SKM-1 treated with dmso at 0.1 percent for 144 hours (cell line): ENCODE measurements around the gene ARHGAP26.

Experiments
- DNase-seq: peaks from one replicate; lab custom pipeline; 2025; ENCODE audit not compliant: unreplicated experiment; lab: John Stamatoyannopoulos, UW

Gene ARHGAP26, protein sequence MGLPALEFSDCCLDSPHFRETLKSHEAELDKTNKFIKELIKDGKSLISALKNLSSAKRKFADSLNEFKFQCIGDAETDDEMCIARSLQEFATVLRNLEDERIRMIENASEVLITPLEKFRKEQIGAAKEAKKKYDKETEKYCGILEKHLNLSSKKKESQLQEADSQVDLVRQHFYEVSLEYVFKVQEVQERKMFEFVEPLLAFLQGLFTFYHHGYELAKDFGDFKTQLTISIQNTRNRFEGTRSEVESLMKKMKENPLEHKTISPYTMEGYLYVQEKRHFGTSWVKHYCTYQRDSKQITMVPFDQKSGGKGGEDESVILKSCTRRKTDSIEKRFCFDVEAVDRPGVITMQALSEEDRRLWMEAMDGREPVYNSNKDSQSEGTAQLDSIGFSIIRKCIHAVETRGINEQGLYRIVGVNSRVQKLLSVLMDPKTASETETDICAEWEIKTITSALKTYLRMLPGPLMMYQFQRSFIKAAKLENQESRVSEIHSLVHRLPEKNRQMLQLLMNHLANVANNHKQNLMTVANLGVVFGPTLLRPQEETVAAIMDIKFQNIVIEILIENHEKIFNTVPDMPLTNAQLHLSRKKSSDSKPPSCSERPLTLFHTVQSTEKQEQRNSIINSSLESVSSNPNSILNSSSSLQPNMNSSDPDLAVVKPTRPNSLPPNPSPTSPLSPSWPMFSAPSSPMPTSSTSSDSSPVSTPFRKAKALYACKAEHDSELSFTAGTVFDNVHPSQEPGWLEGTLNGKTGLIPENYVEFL

DNA sequence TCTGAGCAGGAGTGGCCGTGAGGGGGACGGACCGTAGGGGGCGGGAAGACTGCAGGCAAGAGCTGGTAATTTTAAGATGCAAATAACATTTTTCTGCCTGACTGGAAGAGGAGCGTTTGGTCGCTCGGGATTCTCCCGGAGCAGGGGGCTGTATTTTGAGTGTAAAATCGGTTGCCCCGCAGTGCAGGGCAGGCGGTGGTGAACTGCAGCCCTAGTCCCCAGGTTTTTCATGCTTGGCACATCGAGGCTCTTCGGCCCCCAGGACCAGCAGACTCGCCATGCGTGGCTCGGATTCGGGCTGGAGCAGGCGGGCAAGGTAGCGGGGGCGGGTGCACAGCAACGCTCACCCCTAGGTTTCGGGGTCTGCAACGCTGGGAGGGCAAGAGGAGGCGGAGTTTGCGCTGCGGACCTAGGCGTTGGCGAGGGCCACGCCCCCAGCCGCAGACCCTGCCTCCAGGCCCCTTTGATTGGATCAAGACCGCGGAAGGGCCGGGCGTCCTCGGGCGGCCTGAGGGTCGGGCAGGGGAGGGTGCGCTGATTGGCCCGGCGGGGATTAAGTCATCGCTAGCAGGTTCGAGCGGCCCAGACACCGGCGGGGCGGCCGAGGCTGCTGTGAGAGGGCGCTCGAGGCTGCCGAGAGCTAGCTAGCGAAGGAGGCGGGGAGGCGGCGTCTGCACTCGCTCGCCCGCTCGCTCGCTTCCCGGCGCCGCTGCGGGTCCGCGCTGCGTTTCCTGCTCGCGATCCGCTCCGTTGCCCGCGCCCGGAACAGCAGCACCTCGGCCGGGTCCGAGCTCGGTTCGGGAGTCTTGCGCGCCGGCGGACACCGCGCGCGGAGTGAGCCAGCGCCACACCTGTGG, at the start of gene ARHGAP26:
ARHGAP26 (plus strand) TSS at position 585 of the 857 bp plus-strand sequence. CDS start 385 bp downstream, outside the sequence.
- DNase-seq: peak; percentile 97

DNA sequence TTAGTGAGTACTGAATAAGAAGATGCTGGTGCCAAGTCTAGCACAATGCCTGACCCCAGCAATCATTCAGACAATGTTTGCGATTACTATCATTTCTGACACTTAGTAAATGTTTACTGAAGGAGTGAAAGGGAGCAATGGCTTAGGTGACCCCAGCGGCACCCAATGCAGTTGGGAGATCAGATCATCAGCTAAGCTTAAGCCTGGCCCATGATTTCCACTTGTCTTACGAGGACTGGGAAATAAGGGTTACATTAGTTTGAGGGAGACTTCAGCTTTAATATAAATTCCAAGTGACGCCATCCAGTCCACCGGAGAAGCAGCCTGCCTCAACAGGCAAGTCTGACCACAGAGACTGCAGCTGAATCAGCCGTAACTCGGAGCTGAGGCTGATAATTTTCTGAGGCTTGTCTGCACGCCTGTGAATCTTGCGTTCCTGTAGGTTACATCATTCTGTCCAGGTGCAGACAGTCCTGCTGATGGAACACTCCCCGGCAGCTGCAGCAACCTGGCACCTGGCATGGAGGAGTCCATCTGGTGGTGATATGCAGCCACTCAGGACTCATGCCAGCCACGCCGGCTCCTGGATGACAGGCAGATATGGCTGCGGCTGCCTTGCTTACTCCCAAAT, 49.4 kb upstream of the ARHGAP26 start:
- no peak for DNase-seq

DNA sequence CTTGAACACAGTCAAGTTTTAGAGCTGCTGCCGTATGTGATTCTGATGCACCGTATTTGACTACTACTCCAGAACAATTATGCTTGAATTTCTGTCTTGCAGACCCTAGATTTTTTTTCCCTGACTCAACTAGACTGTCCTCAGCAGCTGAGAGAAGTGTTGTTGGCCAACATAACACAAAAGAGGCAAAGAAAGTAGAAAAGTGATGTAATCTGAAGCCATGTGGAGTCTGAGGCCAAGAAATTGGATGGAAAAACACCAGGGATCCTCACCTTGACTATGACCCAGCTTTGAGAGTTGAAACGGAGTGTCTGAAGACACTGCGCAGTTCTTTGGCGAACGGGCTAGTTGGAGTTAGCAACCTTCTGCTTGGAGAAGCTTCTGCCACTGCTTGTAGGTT, 48.0 kb upstream of the ARHGAP26 start:
- no peak for DNase-seq

DNA sequence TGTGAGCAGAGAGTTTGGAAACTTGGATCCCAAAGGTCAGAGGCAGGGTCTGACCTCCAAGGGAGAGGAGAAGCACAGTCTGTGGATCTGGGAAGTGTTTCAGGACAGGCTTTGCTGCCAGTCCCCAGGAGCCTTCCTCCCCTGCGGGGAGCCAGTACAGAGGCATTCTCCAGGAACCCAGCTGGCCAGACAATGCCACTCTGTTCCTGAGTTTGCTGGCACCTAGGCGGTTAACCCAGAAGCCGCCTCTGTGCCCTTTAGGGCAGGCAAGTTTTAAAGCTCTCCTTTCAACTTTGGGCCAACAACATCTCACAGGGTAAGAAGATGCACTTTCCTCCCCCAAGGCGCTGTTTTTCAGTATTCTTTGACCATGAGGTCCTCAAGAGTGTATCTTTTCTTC, 47.3 kb upstream of the ARHGAP26 start:
- DNase-seq: no peak

DNA sequence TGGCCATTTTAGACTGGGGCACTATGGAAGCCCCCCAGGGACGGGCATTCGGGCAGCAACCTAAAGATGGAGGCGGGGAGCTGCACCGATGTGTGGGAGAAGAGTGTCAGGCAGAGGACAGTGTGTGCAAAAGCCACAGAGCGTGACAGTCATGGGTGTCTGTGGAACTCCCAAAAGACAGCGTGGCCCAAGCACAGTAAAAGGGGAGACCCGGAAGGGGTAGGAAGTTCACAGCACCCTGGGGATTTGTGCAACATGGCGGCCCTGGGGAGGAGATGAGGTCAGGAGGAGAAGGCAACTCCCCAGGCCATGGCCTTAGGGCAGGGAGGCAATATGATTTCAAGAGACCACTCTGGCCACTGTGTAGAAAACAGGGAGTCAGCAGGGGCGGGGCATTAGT, 45.4 kb upstream of the ARHGAP26 start:
- no peak for DNase-seq

DNA sequence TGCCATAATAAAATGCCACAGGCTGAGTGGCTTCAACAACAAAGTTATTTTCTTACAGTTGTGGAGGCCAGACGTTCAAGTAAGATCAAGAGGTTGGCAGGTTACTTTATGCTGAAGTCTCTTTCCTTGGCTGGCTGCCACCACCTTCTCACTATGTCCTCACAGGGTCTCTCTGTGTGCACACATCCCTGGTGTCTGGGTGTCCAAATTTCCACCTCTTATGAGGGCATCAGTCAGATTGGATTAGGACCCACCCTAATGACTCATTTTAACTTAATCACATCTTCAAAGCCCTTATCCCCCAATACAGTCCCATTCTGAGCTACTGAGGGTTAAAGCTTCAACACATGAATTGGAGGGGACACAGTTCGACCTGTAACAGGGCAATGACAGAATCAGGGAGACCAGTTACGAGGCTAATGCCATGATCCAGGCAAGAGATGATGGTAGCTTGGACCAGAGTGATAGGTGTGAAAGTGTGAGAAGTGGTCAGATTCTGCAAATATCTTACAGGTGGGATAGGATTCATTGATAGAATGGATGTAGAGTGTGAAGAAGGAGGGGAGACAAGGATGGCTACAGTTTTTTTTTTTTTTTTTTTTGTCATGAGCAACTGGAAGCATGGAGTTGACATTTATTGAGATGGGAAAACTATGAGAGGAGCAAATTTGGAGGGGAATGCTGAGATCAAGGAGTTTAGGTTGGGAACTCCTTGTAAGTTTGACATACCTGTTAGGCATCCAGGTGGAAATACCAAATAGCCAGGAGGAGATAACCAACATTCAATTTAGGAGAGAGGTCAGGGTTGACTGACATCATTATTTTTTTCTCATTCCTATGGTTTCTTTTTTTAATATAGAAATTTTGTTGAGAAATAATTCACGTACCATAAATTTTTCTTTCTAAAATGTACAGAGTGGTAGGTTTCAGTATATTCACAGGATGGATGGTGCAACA, 44.7 kb upstream of the ARHGAP26 start:
- no peak for DNase-seq

DNA sequence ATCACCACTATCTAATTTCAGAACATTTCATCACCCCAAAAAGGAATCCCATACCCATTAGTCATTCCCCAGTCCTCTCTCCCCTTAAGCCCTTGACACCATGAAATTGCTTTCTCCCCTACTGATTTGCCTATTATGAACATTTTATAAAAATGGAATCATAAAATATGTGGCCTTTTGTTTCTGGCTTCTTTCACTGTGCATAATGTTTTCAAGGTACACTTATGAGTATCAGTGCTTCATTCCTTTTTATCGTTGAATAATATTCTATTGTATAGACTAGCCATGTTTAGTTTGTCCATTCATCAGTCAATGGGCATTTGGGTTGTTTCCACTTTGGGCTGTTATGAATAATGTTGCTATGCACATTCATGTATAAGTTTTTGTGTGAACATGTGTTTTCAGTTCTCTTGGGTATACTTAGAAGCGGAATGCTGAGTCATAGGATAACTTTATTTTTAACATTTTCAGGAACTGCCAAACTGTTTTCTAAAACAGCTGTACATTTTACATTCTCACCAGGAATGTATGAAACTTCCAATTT, 43.9 kb upstream of the ARHGAP26 start:
- peak; percentile 55 for DNase-seq

DNA sequence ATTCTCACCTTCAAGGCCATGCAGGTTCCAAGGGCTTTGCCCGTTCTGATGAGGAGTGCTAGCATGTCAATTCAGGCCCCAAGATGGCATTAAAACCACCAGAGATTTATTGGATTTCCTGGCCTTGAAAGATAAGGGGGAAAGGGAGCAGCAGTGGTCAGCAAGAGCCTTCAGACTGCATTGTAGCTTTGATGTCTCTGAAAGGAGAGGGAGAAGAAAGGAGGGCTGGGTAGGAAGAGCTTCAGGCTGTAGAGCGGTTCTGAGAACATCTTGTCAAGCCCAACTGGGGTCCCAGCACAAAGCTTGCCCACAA, 42.5 kb upstream of the ARHGAP26 start:
- DNase-seq: no peak

DNA sequence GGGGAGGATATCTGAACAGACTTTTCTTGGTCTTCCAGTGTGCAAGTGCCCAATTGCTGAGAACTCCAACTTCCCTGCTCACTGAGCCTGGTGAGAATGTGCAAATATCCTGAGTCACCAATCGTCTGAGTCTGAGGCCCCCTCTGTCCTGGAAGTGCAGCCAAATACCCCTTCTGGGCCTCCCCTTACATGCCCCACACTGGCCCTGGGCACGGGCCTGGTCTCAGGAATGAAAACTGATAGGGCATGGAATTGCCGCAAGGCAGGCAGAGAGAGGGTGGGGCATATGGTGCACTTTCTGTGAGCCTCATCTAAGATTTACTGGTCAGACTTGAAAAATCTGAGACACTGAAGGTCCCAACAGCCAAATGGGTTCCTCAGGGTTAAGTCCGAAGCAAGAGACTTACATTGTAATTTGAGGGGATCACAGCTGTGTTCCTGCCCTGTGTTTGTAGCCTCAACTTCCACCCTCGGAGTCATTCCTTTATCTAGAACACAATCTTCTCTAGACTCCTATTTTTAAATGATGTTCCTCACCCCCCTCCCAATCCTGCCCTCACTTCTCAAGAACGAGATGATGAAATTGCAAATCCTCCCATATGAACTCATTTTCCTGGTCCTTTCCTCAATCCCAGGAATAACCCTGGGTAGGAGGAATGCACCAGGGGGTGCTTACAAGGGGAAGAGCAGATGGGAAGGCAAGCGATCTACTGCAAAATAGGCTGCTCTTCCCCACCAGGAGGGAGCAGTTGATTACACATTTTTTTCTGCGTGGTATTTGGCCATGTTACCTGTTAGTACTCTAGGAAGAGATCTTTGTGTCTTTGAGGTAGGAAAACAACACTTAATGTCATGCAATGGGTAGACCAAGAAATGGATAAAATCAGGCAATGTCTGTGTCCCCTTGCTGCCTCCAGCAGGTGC, 34.6 kb upstream of the ARHGAP26 start:
- no peak for DNase-seq

DNA sequence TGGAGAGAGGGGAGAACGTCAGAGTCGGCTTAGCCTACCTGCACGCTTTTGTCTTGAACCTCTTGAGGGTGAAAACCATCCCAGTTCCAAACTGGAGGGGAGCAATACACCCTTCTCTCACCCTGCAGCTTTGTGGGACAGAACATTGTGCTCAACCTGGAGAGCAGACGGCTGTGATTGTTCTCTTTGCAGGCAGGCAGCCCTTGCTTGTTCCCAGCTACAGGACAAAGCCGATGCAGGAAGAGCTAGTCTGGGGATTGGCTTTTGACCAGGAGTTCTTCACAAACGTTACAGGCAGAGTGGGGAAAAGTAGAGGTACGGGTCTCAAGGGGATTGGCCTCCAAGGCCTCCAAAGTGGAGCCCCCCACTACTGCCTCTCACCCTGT, 33.9 kb upstream of the ARHGAP26 start:
- DNase-seq: no peak

DNA sequence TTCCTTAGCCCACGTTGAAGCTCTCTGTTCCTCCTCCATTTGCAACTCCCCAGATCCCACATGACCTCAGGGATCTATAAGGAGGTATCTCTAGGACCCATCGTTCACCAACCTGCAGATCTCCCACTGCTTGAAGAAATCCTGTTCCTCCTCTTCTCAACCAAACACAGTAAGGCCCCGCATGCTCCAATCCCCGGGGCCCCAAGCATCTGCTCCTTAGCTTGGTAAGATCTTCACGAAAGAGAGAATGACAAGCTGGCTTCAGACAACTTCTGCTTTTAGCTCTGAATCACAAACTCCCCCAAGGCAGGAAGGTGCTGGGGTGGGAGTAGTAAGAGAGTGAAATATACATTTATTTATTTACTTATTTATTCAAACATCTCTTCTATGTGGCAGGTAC, 33.0 kb upstream of the ARHGAP26 start:
- peak; percentile 50 for DNase-seq

DNA sequence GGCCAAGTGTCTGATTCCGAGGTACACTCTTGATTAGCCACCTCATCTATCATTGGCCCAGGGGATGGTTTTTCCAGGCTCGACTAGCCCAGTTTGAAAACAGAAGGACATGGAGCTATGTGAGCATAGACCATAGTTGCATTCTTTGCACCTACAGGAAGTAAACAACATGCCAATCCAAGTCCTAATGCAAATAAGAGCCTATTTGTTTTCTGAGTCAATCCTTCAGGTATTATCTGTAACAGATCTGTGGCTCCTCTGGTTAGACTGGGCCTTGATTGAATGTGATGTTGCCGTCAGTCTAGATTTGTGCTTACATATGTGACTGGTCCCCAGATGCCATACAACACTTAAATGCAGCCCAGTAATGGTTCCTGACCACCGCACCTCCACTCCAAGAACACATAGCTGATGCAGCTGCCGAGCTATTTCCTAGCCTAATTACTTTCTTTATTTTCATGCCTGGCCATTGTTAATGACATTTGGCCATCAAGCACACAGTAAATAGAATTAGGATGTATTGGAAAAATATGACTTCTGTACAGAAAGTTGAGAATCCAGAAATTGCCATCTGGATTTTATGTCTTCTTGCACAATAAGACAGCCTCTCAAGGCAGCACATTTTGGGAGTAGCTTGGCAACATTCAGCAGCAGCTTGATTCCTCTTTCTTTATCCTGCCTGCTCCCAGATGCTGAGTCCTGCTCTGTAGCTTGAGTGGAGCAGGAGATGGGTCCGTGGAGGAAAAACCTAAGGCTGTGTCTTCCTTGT, 29.5 kb upstream of the ARHGAP26 start:
- DNase-seq: no peak

DNA sequence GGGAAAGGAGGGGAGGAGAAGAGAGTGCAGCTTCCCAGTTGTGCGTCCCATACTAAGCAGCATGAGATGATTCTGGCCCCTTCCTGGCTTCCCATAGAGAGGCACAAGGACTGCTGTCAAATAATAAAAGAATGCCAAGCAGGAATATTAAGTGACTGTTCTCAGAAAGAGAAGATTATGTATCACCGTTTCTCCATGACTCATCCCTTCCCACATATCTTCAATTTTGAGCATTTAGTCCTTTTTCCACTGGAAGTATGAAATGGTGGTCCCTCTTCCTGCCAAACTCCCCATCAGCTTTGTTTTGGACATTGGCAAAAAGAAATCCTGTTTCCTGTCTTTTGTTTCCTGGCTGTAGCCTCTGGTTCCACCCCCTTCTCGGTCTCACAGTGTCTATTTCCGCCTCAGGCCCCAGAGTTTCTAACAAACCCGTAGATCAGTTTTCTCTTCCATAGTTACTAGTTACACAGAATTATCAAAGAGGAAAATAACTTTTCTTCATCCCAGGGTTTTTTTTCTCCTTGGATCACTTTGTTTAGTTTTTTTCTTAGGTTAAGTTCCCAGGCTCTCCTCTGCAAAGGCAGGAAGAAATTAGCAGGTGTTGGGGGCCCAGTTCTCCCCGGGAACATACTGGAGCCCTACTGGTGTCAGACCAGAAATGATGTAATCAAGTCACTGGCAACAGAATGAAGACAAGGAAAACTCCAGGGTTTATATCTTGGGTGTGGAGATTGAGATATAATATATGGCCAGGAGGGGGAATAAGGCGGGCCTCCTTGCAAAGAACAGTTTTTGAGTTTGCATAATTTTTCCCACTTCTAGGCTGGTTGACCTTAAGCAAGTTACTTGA, 26.4 kb upstream of the ARHGAP26 start:
- DNase-seq: no peak

DNA sequence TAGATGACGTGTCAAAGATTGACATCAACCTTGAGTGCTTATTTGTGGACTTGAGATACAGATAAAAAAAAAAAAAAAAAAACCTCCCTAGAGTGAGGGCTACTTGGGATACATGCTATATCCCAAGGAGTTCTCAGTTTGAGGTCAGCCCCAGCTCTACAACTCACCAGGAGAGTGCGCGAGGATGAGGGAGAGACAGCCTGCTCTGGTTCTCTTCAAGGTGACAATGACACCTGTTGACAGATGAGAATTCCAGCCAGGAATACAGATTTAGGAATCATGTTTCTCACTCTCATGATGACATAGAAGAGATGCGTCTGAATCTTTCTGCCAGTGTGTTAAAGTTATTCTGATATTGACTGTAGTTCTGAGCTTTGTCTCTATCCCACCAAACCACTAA, 24.9 kb upstream of the ARHGAP26 start:
- no peak for DNase-seq

DNA sequence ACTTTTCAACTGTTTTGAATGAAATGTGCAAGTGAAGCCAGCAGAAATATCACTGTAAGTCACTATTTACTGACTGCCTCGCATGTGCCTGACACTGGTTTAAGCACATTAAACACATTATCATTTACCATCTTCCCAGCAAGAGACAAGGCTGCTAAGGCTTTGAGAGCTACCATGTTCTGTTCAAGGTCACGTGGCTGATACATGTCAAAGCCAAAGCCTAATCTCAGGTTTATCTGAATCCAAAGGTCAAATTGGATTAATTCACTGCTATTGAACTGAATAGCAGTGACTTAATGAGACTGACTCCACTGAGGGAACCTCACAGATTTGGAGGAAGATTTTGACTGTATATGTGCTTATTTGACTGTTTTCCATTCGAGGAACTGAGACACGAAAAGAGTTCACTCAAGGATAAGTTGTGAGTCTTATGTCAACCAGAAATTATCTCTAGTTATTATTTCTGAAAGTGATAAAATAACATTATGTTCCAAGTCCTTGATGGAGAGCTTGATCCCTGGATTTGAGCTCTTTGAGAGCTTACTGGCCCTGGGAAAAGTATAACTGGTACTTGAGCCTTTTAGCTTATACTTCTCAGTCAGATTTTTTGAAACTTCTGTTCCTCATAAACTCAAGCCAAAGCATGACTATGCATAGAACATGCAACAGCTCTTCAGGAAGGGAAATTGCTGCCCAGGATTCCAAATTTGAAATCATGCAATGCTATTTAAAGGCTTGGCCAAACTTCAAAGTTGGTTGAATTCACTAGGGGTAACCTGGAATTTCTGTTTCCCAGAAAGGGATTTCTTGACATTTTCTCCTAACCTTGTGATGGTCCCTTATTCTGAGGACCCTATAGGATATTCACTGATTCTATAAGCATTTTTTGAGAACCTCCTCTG, 23.4 kb upstream of the ARHGAP26 start:
- no peak for DNase-seq

DNA sequence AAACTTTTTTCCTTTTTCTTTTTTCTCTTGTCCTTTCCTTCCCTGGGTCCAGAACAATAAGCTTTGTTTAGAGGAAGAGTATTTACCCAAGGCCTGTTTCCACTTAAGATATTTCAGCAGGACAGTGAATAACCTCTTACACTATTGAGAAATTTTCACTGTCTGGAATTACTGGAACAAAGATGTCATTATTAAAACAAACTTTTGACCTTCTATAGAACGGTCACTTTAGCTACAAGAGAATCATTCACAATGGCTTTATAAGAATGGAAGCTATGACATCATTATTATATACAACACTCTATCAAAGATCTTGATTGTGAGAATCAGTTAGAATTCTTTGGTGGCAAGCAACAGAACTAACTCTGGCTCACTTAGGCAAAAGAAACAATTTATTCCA, 22.0 kb upstream of the ARHGAP26 start:
- DNase-seq: no peak
